ENCODE data around the gene CDH15.

Gene CDH15

GRCh38 chr16:89137666-89138512 lies 33.7 kb upstream of the CDH15 start:
- no peak for TF ChIP-seq RAD21 (IDR thresholded peaks at IDR 0.05; ENCODE audit: low read depth)
- TF ChIP-seq EGR1 (IDR thresholded peaks at IDR 0.05), result no peak
- no peak for TF ChIP-seq EP300 (IDR thresholded peaks at IDR 0.05; ENCODE audit: borderline replicate concordance)
- no peak for TF ChIP-seq TEAD4 (IDR thresholded peaks at IDR 0.05)
- TF ChIP-seq CEBPB (IDR thresholded peaks at IDR 0.05), result no peak
- no peak for TF ChIP-seq NFIC (IDR thresholded peaks at IDR 0.05)

GRCh38 chr16:89138513-89138795 lies 33.1 kb upstream of the CDH15 start:
- TF ChIP-seq NFIC (IDR thresholded peaks at IDR 0.05) (no peak), REST (IDR thresholded peaks at IDR 0.05; ENCODE audit: low read depth) (no peak), YY1 (IDR thresholded peaks at IDR 0.05; ENCODE audit: low read depth) (no peak), CREB1 (IDR thresholded peaks at IDR 0.05; ENCODE audit: low read depth) (no peak), MAX (IDR thresholded peaks at IDR 0.05) (no peak), RAD21 (IDR thresholded peaks at IDR 0.05; ENCODE audit: low read depth) (no peak)

- TF ChIP-seq ZBTB7A (IDR thresholded peaks at IDR 0.05; ENCODE audit: low read depth), result no peak
- no peak for TF ChIP-seq TCF12 (IDR thresholded peaks at IDR 0.05; ENCODE audit: low read depth)
- no peak for TF ChIP-seq FOXM1 (IDR thresholded peaks at IDR 0.05; ENCODE audit: borderline replicate concordance, low read depth)
- TF ChIP-seq TEAD4 (IDR thresholded peaks at IDR 0.05), result no peak
- no peak for TF ChIP-seq EGR1 (IDR thresholded peaks at IDR 0.05)
Observed at GRCh38 chr16:89138843-89139520, 32.6 kb upstream of the CDH15 start.

- TF ChIP-seq TAF1 (IDR thresholded peaks at IDR 0.05; ENCODE audit: low read depth) (no peak), EP300 (IDR thresholded peaks at IDR 0.05; ENCODE audit: borderline replicate concordance) (no peak), TEAD4 (IDR thresholded peaks at IDR 0.05) (no peak), USF1 (IDR thresholded peaks at IDR 0.05) (no peak), FOXM1 (IDR thresholded peaks at IDR 0.05; ENCODE audit: borderline replicate concordance, low read depth) (no peak), TCF12 (IDR thresholded peaks at IDR 0.05; ENCODE audit: low read depth) (no peak), CREB1 (IDR thresholded peaks at IDR 0.05; ENCODE audit: low read depth) (no peak), YY1 (IDR thresholded peaks at IDR 0.05; ENCODE audit: low read depth) (no peak), CEBPB (IDR thresholded peaks at IDR 0.05) (no peak), ZBTB7A (IDR thresholded peaks at IDR 0.05; ENCODE audit: low read depth) (no peak), MAX (IDR thresholded peaks at IDR 0.05) (no peak), REST (IDR thresholded peaks at IDR 0.05; ENCODE audit: low read depth) (no peak), NFIC (IDR thresholded peaks at IDR 0.05) (no peak)
Observed at GRCh38 chr16:89139907-89140361, 31.6 kb upstream of the CDH15 start.

- TF ChIP-seq TEAD4 (IDR thresholded peaks at IDR 0.05) (no peak), EGR1 (IDR thresholded peaks at IDR 0.05) (no peak), RAD21 (IDR thresholded peaks at IDR 0.05; ENCODE audit: low read depth) (no peak), ZBTB7A (IDR thresholded peaks at IDR 0.05; ENCODE audit: low read depth) (no peak), FOXM1 (IDR thresholded peaks at IDR 0.05; ENCODE audit: borderline replicate concordance, low read depth) (no peak), NFIC (IDR thresholded peaks at IDR 0.05) (no peak), EP300 (IDR thresholded peaks at IDR 0.05; ENCODE audit: borderline replicate concordance) (no peak), REST (IDR thresholded peaks at IDR 0.05; ENCODE audit: low read depth) (no peak), MAX (IDR thresholded peaks at IDR 0.05) (no peak), USF1 (IDR thresholded peaks at IDR 0.05) (no peak), YY1 (IDR thresholded peaks at IDR 0.05; ENCODE audit: low read depth) (no peak), CREB1 (IDR thresholded peaks at IDR 0.05; ENCODE audit: low read depth) (no peak), CEBPB (IDR thresholded peaks at IDR 0.05) (no peak)
Observed at GRCh38 chr16:89140401-89140800, 31.1 kb upstream of the CDH15 start.
